ENCODE results near the gene SLC37A1.
A peak's percentile ranks its signal among the peaks of the same experiment; 100 is the strongest.

SLC37A1 gene

DNA sequence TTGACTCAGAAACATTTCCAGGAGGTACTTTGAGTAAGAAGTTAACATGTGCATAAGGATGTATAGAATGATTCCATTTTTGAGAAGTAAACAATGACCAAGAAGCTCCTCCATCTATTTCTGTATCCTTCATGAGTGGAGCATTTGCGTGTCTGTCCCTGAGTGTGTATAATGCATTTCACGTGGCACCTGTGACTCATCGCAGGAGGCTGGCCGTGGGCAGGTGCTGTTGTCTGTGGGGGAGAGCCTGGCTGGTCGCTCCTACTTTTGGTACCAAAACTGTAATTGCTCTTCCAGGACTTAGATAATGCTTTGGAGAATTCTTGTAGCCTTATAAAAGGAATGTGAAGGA, 16.5 kb downstream of the SLC37A1 start:
- DNase-seq: peak in 1 of 2 donors; percentile 34

- DNase-seq: no peak
These were observed 18.1 kb downstream of the SLC37A1 start for GRCh38 chr21:42531771-42532170.

- no peak for DNase-seq
These were observed 19.0 kb downstream of the SLC37A1 start for GRCh38 chr21:42532466-42533181.

GRCh38 chr21:42533306-42533962, 19.8 kb downstream of the SLC37A1 start:
- no peak for DNase-seq

DNA sequence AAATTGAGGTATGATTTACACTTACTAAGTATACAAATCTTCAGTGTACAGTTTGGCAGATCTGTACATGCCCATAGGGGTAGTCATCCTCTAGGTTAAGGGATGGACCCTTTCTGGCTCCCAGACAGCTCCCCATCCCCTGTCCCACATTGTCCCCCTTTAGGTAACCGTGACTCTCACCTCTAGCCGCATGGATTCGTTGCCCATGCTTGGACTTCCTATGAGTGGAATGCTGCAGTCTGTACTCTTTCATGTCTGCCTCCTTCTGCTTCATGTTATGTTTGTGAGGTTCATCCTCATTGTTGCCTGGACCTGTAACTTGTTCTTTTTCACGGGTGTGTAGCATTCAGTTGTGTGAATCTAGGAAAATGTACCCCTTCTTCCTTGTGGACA, 20.3 kb downstream of the SLC37A1 start:
- no peak for DNase-seq

GRCh38 chr21:42534421-42535378, 21.0 kb downstream of the SLC37A1 start:
- DNase-seq: no peak

- no peak for DNase-seq
These were observed 22.0 kb downstream of the SLC37A1 start for GRCh38 chr21:42535602-42536171.

DNA sequence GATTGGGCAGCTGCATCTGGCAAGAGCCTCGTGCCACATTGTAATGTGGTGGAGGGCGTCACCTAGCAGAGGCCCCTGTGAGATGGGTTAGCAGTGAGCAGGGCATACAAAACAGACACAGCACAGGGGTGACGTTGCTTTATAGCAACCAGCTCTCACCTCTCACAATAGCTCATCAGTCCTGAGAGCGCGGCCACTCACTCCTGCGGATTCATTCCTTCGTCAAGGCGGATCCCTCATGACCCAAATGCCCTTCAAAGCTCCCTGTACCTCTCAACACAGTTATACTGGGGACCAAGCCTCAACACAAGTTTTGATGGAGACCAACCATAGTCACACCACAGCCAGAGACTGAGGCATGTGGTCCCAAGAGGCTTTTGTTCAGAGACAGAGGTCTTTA, 22.9 kb downstream of the SLC37A1 start:
- no peak for DNase-seq

DNA sequence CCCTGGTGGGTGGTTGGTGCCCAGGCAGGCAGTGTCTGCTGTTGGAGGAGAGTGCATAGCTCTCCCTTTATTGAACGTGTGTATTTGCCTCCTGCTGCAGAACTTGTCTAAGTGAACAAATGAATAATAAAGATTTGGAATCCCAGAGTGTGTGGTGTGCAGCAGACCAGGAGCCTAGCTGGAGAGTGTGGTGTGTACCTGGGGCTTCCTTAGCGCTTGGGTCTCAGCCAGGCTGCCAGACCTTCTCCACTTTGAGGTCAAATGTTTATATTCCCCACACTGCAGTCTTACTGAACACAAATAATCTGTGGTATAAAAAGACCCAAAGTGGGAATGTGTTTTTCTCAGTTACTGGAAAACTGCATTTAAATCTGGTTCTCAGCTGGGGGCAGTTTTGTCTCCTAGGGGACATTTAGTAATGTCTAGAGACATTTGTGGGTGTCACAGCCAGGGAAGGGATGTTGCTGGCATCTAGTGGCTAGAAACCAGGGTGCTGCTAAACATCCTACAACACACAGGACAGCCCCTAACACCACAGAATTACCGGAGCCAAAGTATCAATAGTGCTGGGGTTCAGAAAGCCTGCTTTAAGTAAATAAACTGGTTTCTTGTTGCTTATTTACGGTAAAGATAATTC, 23.6 kb downstream of the SLC37A1 start:
- no peak for DNase-seq

GRCh38 chr21:42538479-42539275, 25.0 kb downstream of the SLC37A1 start:
- DNase-seq: no peak

DNA sequence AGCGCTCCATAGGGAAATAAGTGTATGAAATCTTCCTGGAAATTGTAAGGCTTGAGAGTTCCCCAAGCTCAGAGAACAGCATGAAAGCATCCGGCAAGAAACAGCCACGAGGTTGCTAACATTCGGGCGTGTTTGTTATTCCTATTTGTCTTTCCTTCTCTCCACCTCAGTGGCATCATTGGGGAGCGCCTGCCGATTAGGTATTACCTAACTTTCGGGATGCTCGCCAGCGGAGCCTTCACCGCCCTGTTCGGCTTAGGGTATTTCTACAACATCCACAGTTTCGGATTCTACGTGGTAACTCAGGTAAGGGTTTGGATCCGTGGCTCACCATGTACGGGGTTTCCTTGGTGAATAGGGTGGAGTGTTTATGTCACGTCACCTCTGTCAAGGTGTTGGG, 25.7 kb downstream of the SLC37A1 start:
- DNase-seq: no peak

DNA sequence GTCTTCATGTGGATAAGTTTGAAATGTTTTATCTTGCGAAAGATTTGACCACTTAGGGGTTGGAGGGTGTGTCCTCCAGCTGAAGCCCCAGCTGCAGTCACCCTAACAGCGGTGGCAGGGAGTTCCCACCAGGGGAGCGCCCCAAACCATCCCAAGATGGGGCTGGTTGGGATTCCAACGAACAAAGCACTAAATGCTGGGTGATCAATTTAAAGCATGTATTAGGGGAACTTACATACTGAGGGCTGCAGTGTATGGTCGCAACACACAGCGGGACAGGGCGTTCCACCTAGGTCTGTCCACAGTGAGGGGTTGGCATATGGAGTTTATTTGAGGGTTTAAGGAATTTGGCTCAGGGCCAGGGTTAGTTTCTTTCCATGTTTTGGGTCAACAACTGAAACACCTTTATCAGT, 26.3 kb downstream of the SLC37A1 start:
- DNase-seq: no peak

GRCh38 chr21:42540396-42540795, 26.7 kb downstream of the SLC37A1 start:
- DNase-seq: no peak

- DNase-seq: no peak
These were observed 27.5 kb downstream of the SLC37A1 start for GRCh38 chr21:42541174-42541573.

DNA sequence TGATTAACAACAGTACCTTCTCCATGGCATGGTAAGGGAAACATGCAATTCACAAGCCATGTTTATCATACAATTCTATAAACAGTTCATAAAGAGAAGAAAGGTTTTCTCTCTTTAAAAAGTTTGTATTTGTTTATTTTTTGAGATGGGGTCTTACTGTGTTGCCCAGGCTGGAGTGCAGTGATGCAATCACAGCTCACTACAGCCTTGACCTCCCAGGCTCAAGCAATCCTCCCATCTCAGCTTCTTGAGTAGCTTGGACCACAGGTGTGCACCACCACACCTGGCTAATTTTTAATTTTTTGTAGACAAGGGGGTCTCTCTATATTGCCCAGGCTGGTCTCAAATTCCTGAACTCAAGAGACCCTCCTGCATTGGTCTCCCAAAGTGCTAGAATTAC, 28.0 kb downstream of the SLC37A1 start:
- no peak for DNase-seq

DNA sequence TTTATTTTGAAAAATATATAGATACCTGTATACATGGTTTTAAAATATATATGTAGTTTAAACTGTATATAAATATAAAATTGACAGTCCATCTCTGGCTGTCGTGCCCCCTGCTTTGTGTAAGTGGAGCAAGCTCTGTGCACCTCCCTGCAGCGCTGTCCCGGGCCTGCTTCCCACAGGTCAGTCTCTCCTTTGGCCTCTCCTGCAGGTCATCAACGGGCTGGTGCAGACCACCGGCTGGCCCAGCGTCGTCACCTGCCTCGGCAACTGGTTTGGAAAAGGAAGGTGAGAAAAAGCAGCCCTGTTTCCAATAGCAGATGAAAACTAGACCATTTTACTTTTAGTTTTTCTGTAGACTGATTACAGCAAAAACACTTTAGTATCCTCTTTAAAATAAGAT, 28.5 kb downstream of the SLC37A1 start:
- DNase-seq: no peak

DNA sequence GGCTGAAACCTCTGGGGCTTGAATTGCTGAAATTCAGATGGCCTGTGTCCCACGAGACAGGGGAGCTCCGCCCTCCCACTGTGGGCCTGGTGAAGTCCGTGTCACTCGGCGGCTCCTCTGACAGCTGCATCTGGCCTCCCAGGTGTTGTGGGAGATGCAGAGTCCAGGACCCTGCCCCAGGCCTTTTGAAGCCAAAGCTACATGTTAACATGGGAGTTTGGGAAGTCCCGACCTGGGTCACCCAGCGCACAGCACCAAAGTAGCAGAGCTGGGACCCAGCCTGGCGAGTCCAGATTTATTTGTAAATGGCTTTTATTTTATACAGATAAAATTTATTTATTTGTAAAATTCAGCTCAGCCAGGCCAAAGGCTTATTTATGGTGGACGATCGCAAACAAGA, 28.9 kb downstream of the SLC37A1 start:
- no peak for DNase-seq

GRCh38 chr21:42543106-42543847, 29.6 kb downstream of the SLC37A1 start:
- no peak for DNase-seq

DNA sequence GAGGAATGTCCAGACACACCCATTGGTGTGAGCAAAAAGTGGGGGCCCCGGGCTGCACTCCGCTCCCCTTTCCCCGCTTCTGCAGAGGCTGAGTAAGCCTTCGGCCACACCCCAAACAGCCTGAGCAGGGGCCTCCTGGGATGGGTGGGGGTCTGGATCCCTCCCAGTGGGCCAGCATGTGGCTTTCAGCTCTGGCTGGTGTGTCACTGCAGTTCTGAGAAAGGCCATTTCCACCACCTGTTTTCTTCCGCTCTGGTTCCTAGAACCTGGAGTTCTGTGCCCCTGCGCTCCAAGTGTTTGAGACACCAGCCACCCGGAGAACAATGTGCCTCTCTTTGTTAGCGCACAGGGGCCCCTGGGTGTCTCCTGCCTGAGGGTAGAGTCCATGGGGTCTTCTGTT, 30.9 kb downstream of the SLC37A1 start:
- DNase-seq: no peak

- no peak for DNase-seq
These were observed 31.7 kb downstream of the SLC37A1 start for GRCh38 chr21:42545317-42545716.

GRCh38 chr21:42545745-42546144, 32.1 kb downstream of the SLC37A1 start:
- no peak for DNase-seq

Measured in stimulated activated CD4-positive, alpha-beta T cell treated with anti-CD3 and anti-CD28 coated beads, Interleukin-2, amount 100 ng/mL, for 24 hours (primary cell).